Measurements from ENCODE around the gene TNIK. TPM values are rescaled to one million over a fixed set of nuclear protein-coding genes. Genes with fewer than 3 reads are reported as not detected.

TNIK gene
- total RNA-seq, 1 donor from 2014 or later: 2.5 TPM

DNA sequence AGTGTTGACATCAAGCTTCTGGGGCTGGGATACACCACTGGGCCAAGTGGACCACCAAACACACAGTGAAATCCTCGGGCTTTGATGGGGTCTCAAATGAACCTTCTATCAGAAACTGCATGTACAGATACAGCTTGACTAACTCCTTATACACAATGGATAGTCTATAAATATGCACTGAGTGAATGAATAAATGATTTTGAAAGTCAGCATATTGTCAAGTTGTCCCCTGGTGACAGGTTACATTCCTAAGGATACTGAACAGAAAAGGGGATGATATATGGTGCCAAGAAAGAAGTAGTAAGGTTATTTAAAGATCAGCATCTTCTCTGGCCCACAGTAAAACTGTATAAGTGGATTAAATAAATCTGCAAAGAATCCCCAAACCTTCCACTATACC is 274.2 kb downstream of the TNIK start:
- H3K4me1 Mint-ChIP-seq: no peaks in the 10 kb centered on the region
- no peak overlapping the region for H3K27ac Mint-ChIP-seq
- no peak overlapping the region for H3K4me3 Mint-ChIP-seq
- ChIA-PET CTCF (interaction anchor here (5.0 kb wide), 1 partner anchor 380 kb away, joined by 44 read pairs; no protein-coding TSS in a partner anchor), POLR2A (no interaction called here)
- TF ChIP-seq, protein P1, sequence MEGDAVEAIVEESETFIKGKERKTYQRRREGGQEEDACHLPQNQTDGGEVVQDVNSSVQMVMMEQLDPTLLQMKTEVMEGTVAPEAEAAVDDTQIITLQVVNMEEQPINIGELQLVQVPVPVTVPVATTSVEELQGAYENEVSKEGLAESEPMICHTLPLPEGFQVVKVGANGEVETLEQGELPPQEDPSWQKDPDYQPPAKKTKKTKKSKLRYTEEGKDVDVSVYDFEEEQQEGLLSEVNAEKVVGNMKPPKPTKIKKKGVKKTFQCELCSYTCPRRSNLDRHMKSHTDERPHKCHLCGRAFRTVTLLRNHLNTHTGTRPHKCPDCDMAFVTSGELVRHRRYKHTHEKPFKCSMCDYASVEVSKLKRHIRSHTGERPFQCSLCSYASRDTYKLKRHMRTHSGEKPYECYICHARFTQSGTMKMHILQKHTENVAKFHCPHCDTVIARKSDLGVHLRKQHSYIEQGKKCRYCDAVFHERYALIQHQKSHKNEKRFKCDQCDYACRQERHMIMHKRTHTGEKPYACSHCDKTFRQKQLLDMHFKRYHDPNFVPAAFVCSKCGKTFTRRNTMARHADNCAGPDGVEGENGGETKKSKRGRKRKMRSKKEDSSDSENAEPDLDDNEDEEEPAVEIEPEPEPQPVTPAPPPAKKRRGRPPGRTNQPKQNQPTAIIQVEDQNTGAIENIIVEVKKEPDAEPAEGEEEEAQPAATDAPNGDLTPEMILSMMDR (IDR thresholded peaks at IDR 0.05): no peak
- H3K27me3 Mint-ChIP-seq: no peaks in the 10 kb centered on the region
- no peak for DNase-seq
- no peak for ATAC-seq (ENCODE audit: low read depth)
- intact Hi-C loops (cut with micrococcal nuclease): loop anchor here (5.0 to 10.0 kb wide), 3 partner anchors 276 to 1481 kb away; partner anchors contain the start of gene TNIK
- H3K9me3 Mint-ChIP-seq: no peaks in the 10 kb centered on the region
- no peaks in the 10 kb centered on the region for H3K36me3 Mint-ChIP-seq (ENCODE audit: low read depth)

DNA sequence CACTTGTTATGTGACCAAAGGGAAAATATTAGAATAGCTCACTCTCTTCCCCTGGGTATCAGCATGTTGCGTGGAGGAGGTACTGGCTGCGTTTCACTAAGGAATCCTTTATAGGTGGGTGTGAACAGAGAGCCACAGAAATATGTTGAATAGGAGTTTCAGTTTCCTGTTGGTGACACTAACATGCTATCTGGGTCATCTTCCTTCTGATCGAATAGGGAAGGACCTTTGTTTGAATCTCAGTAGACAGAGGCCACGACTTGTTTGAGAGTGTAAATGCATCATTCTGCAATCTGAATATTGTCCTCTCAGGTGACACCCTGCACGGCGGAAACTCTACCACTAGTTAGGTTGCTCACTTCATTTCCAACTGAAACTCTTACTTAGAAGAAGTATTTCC is 275.8 kb downstream of the TNIK start:
- no peak overlapping the region for H3K27ac Mint-ChIP-seq
- DNase-seq (no peak), ATAC-seq (ENCODE audit: low read depth) (no peak)
- no peak overlapping the region for H3K4me3 Mint-ChIP-seq
- H3K36me3 Mint-ChIP-seq (ENCODE audit: low read depth): no peaks in the 10 kb centered on the region
- H3K27me3 Mint-ChIP-seq: no peaks in the 10 kb centered on the region
- no peaks in the 10 kb centered on the region for H3K4me1 Mint-ChIP-seq
- CTCF ChIA-PET: no interaction called here
- intact Hi-C loops (cut with micrococcal nuclease): loop anchor here (10.0 kb wide), 1 partner anchor 590 kb away; no protein-coding TSS in a partner anchor
- POLR2A ChIA-PET: no interaction called here
- H3K9me3 Mint-ChIP-seq: no peaks in the 10 kb centered on the region
- TF ChIP-seq, protein P1 (IDR thresholded peaks at IDR 0.05): no peak

DNA sequence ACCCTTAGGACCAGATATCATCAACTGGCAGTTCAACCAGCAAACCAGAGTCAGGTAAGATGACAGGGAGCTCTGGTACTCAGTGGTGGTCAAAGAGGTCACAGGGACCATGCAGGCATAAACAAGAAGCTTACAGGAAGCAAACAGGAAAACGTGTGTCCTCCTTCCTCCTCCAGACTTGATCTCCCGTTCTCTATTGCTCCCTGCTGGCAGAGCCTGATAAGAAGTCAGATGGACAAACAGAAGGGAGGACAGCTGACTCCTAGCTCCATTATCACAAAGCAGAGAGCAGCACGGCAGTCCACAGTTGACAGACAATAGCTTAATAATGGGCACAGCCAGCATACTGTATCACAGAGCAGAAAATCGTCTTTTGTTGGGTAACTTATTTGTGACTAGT is 277.2 kb downstream of the TNIK start:
- H3K27me3 Mint-ChIP-seq: no peaks in the 10 kb centered on the region
- TF ChIP-seq, protein P1 (IDR thresholded peaks at IDR 0.05): no peak
- H3K36me3 Mint-ChIP-seq (ENCODE audit: low read depth): no peaks in the 10 kb centered on the region
- no peaks in the 10 kb centered on the region for H3K9me3 Mint-ChIP-seq
- ChIA-PET CTCF (no interaction called here), POLR2A (no interaction called here)
- DNase-seq (no peak), ATAC-seq (ENCODE audit: low read depth) (no peak)
- no peak overlapping the region for H3K4me3 Mint-ChIP-seq
- no peaks in the 10 kb centered on the region for H3K4me1 Mint-ChIP-seq
- no peak overlapping the region for H3K27ac Mint-ChIP-seq
- intact Hi-C loops (cut with micrococcal nuclease): loop anchor here (10.0 kb wide), 1 partner anchor 592 kb away; no protein-coding TSS in a partner anchor

DNA sequence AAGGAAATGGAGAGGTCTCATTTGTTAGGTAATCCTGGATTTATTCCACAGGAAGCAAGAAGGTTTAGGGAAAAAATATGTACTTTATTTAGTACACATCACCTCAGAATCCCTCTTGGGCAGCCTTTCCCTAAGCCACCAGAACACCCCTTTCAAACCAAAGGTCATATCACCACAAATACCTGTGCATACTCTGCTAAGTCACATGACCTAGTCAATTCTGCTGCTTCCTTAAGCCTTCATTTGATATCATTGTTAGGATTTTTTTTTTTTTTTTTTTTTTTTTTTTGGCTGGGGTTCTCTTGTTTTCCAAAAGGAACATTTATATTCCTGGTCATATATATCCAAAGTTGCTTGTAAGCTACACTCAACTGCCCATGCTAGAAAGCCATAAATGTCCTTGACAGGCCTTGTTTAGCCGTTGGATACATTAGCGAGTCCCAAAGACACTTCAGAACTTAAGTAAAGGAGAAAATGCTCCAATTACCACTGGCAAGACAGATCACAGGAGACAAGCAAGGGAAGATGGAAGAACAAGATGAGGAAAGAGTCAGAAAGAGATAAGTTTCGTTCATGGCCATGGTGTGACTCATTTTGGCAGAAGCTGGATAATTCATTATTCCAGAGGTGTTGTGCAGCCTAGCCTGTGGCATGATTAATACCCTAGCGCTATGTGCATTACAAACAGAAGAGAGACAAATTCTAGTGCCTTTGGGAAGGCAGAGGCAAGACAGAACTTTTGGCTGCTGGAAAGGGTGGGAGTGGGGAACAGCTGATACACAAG is 278.1 kb downstream of the TNIK start:
- DNase-seq: no peak
- H3K27ac Mint-ChIP-seq: no peak overlapping the region
- POLR2A ChIA-PET: no interaction called here
- H3K36me3 Mint-ChIP-seq (ENCODE audit: low read depth): no peaks in the 10 kb centered on the region
- CTCF ChIA-PET: interaction anchor here (1.1 kb wide), 1 partner anchor 385 kb away, joined by 3 read pairs; no protein-coding TSS in a partner anchor
- intact Hi-C loops (cut with micrococcal nuclease): loop anchor here (10.0 kb wide), 1 partner anchor 593 kb away; no protein-coding TSS in a partner anchor
- H3K9me3 Mint-ChIP-seq: no peaks in the 10 kb centered on the region
- no peaks in the 10 kb centered on the region for H3K27me3 Mint-ChIP-seq
- no peaks in the 10 kb centered on the region for H3K4me1 Mint-ChIP-seq
- no peak overlapping the region for H3K4me3 Mint-ChIP-seq
- ATAC-seq (ENCODE audit: low read depth): no peak
- TF ChIP-seq, protein P1 (IDR thresholded peaks at IDR 0.05): no peak

DNA sequence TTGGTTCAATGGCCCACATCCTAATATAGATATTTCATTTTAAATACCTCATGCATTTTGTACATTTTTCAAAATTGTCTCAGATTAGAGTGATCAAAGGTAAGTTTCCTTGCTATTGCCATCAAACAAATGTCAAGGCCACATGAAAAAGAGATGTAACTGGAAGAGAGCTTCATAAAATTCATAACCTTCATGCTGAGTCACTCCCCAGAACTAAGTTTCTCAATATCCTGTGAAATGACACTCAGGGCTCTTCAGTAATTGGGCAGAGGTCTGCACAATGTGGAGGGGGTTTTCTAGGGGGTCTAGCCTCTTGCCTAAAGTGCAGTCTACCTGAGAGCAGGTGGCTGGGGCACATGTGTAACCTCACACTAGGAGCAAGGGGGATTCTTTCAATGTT is 281.5 kb downstream of the TNIK start:
- POLR2A ChIA-PET: no interaction called here
- Mint-ChIP-seq H3K36me3 (ENCODE audit: low read depth) (no peaks in the 10 kb centered on the region), H3K4me1 (no peaks in the 10 kb centered on the region), H3K27ac (no peak overlapping the region), H3K27me3 (no peaks in the 10 kb centered on the region), H3K9me3 (no peaks in the 10 kb centered on the region), H3K4me3 (no peak overlapping the region)
- no peak for DNase-seq
- no peak for ATAC-seq (ENCODE audit: low read depth)
- CTCF ChIA-PET: no interaction called here
- TF ChIP-seq, protein P1 (IDR thresholded peaks at IDR 0.05): no peak
- intact Hi-C loops (cut with micrococcal nuclease): no loop called here
